NCI-H2196 (cell line): Measurements from ENCODE around the gene BAHCC1.

ENCODE experiments used
- DNase-seq: peaks from one replicate; lab custom pipeline; 2025; ENCODE audit not compliant: unreplicated experiment; lab: John Stamatoyannopoulos, UW

The BAHCC1 gene

DNA sequence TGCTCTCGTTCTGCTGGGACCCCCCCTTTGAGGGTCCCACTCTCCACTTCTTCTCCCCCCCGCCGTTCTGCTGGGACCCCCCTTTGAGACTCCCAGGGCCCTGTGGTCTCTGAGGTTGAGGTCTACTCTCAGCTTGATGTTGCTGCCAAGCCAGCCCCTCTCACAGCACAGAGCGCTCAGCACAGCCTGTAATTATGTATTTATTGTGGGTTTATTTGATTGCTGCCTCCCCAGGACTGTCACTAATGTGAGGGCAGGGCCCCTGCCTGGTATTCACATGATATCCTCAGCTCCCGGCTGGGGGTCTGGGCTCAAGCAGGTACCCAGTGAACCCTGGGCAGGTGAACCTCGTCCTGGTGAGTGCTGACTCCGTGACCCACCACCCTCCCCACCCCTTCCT lies 81.9 kb downstream of the BAHCC1 start:
- no peak for DNase-seq

DNA sequence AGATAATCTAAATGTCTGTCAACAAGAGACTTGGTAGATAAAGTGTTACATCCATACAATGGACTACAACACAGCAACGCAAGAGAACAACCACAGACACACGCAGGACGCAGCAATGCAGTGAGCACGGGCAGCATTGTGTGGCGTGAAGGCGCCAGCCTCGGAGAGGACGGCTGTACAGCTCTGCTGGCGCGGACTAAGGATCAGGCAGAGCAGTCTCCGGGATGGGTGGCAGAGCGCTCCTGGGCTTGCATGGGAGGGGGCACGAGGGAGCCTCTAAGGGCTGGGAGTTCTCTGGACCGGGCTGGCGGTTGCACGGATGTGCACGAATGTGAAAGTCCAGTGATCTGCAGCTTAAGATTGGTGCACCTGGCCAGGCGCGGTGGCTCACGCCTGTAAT lies 82.9 kb downstream of the BAHCC1 start:
- no peak for DNase-seq

DNA sequence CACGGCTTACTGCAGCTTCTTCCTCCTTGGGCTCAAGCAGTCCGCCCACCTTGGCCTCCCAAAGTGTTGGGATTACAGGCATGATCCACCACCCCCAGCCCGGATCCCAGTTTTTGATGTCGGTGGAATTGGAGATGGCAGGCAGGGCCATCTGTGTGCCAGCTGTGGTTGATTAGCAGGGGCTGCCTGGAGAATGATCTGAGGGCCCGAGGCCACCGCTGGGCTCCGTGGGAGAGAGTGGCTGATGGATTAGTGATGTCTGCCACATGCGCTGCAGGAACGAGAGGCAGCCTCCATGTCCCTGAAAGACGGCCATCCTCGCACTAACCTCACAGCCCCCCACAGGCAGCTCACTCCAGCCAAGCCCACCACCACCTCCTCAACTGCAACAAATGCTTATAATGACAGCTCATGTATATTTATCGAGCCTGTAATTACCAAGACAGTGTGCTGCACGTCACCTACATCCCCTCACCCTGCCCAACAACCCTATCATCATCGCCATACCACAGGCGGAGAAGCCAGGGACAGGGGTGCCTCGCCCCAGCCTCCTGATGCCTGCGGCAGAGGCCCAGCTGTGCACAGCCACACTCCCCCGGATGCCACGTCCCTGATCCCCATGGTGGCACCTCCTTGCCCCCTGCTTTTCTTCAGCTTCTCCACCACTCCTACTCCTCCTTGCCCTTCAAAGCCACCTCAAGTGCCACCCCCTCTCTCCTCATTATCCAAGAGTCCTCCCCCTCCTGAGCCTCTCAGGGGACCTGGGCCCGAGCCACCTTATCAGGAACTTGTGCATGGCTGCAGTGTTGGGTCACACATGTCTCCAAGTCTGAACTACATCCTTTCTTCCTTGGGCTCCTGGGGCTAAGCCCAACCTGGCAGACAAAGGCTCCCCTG lies 84.2 kb downstream of the BAHCC1 start:
- DNase-seq: no peak

DNA sequence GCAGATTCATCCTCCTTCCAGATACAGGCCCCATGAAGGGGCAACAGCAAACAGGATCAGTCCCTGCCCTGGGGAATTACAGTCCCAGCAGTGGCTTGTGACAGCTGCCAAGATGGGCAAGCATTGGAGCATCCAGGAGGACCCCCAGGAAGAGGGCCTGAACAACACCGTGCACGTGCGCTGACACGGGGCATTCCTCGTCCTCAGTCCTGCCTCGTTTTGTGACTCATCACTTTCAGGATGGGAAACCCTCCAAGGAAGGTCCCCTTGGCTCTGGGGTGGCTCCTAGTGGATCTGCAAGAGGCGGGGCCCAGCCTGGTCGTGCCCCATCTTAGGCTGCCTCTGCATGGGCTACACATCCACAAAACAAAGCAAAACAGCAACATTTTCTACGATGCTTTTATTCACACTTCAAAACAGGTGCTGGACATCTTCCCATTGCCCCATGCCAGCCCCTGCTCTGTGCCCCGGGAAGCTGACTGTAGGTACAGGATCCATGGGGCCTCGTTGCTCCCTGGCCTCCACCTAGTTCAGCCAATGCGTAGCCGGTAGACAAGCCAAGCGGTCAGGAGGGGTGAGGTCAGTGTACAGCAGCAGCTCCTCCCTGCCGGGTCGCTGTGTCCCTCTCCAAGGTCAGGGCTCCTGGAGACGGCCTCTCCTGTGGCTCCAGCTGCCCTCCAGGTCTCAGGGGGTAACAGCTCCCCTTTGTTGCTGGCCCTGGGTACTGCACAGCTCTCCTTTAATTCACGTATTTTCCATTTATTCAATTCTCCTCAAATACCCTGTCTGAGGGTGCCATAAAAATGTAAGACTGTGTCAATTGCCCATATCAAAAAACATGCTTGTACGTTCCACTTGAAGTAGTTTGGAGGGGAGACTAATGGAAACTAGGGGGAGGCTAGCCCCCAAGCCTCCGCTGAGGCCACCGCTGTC lies 85.1 kb downstream of the BAHCC1 start:
- DNase-seq: peak; percentile 44

DNA sequence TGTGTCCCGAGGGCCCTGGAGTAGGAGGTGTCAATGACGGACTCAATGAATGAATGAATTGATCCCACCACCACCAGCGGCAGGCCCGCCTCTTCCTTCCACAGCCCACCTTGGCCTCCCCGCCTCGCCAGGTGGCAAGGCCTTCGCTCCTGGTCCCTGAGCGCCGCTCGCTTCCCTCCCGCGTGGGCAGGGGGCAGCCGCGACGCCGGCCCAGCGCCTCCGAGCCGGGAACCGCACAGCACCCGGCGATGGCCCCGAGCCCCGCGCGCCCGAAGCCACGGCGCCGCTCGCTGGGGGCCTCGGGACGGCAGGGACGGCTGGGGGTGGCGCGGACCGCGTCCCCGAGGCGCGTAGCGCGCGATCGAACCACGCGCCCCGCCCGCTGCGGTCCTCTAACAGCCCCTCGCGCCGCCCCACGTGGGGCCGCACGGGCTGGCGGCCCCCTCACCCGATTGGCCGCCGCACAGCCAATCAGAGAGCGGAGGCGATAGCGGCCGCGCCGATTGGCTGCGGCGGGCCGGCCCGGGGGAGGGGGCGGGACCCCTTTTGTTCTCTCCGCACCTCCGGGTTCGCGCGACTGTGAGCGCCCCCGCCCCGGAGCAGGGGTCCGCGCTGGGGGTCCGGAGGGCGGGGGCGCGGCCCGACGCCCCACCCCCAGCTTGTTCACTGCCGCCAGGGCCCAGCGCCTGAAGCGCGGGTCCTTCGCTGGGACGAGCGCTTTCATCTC lies 86.0 kb downstream of the BAHCC1 start:
- peak; percentile 95 for DNase-seq

DNA sequence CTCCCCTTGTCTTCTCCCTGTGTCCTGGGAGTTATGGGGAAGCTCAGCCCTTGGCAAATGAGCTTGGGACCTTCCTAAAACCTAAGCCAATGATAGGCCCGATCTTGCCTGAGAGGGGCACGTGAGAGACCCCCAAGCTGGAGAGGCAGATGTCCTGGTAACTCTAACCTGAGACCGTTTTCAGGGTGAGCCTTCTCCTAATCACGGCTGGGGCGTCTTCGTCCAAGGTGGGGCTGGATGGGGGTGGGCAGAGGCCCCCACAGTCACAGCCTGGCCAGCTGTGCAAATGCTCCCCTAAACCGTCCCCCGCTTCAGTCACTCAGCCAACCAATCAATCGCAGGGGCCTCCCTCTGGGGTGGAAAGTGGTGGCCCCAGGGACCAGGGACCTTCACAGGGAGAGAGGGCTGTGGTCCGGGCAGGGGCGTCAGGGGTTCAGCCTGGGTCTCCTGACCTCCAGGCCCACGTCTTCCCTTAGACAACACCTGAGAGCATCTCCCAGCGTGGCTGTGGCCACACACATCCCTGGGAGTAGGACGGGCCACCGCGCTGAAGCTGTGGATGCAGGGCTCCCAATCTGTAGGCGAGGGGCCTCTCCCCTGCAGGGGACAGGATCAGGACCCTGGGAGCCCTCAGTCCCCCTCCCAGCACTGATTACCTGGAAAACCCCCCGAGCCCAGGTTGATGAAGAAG lies 86.7 kb downstream of the BAHCC1 start:
- DNase-seq: no peak

DNA sequence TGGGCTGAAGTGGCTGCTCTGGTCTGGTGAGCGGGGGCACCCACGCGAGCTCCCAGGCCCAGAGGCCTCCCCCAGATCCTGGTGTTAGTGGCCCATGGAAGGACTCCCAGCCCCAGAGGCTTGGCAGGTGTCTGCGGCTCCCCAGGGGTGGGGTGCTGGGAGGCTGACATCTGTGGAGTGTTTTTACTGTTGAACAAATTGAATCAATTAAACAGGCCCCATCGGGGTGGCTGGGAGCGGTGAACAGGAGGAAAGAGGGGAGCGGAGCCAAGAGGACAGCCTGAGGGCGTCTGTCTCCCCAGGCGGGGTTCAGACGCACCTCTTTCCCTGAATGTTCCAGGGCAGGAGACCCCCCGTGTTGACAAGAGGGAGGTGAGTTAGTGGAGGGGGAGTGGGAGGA lies 87.4 kb downstream of the BAHCC1 start:
- no peak for DNase-seq

DNA sequence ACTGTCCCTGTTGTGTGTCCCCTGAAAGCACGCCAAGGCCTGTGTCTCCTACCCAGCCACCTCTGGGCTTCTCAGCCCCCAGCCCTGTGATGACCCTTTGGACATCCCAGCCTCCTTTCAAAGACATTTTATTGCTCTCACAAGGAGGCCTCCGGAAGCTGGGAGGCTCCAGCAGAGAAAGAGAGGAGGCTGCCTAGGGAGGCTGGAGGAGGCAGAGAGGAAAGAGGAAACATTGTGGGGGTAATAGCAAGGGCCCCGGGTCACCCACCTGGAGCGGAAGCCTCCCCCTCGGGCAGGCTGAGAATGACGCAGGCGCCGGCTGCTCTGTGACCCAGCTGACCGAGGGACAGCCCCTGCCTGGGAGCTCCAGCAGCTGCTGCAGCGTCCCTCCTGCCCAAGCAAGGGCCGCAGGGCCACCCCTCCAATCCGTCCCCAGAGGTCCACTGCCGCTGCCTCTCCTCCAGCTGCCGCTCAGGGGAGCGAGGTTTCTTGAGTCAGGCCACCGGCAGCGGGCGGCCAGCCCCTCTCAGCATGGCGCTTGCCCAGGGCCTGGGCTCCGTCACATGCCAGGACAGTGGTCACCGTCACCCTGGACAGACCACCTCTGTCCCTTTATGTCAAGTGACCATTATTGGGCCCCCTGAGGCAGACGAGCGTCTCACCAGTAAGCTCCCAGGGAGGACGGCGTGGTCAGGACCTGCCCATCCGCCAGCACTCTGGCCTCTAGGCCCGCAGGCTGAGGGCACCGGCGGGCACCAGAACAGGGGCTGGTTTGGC lies 88.0 kb downstream of the BAHCC1 start:
- no peak for DNase-seq

DNA sequence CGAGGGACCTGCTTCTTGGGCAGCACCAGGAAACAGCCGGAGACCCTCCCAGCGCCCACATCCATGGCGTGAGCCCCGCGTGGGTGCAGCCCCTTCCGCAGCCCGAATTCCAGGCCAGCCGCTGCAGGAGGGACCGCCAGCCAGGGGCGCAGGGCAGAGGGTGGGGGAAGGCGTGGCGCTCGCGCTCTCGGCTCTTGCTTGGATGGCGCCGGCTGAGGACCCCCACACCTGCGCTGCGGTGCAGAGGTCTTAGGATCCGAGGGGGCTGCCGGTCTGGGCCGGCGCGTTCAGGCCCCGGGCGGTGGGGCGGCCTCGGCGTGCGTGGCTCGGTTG lies 88.6 kb downstream of the BAHCC1 start:
- no peak for DNase-seq

DNA sequence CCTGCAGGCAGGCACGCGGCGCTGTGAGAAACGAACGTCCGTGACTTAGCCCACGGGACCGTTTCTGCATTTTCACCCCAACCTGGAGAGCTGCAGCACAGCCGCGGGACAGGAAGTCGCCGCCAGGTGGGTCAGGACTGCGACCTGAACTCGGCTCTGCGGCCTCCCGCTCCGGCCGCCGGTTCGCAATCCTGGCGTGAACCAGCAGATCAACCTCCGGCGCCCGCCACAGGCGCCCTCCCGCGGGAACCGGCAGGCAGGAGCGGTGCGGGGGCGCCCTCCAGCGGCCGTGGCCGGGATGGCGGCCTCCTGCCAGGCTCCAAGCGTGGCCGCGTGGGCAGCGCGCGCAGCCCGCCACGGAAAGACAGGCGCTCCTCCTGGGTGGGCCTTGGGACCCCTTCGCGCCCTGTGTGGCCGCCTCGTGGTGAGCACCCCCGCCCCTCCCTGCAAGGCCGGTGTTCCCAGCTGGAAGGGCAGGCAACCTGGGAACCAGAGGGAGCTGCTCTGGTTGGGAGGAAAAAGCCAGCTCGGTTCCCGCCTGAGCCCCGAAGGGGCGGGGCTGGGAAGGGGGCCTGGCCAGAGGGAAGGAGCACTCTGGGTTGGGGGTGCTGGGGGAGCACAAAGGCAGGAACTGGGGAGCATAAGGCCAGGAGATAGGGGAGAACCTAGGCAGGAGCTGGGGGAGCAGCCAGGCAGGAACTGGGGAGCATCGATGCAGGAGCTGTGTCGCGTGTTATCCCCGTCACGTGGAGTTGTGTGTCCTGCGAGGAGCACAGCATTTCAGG lies 89.1 kb downstream of the BAHCC1 start:
- DNase-seq: peak; percentile 97

DNA sequence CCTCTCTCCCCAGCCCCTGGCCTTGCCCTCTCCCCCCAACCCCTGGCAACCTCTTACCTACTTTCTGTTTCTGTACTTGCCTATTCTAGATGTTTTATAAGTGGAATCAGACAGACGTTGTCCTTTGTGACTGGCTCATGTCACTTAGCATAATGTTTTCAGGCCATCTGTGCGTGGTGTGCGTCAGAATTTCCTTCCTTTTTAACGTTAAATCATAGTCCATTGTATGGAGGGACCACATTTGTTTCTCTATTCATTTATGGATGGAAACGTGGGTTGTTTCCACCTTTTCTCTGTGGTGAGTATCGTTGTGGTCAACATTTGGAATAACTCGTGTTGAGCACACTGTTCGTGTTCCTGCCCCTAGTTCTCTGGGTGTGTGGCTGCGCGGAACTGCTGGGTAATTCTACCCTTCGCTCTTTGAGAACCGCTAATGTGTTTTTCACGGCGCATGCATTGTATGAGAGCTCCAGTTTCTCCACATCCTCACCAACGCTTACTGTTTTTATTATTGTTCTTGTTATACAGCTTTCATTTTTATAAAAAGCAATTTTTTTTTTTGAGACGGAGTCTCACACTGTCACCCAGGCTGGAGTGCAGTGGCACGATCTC lies 91.0 kb downstream of the BAHCC1 start:
- DNase-seq: no peak

DNA sequence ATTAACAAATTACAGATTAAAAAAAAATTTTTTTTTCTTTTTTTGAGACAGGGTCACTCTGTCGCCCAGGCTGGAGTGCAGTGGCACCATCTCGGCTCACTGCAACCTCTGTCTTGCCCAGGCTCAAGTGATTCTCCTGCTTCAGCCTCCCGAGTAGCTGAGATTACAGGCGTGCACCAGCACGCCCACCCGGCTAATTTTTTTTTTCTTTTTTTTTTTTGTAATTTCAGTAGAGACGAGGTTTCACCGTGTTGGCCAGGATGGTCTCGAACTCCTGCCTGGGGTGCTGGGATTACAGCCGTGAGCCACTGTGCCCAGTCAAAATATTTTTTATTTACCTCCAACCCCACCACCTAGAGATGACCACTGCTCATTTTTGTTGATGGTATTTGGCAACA lies 91.8 kb downstream of the BAHCC1 start:
- DNase-seq: no peak

DNA sequence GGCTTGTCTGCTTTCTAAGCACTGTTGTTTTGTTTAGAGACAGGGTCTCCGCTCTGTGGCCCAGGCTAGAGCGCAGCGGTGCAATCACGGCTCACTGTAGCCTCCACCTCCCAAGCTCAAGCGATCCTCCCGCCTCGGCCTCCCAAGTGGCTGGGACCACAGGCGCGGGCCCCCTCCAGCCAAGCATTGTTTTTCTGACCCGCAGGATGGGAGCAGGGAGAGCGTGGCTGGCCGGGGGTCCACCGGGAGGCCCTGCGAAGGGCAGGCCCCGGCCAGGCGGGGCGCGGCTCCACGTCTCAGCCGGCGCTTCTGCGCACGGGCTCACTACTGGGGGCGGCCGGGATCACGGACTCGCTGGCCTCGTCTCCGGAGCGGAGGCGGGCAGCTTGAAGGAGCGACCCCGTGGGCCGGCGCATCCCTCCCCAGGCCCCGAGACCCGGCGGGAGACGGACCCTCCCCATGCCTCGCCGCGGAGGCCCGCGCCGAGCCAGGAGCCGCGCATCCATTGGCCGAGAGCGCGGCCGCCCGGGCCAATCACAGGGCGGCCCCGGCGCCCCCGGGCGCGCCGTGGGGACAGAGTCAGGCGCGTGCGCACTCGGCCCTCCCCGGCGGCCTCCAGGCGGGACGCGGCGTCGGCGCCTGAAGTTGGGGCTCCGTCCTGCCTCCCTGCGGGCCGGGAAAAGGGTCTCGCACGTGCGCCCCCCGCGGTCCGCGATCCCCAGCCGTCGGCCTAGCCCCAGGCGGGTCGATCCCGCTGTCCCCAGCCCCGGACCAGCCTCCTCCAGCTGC lies 92.4 kb downstream of the BAHCC1 start:
- peak; percentile 96 for DNase-seq

DNA sequence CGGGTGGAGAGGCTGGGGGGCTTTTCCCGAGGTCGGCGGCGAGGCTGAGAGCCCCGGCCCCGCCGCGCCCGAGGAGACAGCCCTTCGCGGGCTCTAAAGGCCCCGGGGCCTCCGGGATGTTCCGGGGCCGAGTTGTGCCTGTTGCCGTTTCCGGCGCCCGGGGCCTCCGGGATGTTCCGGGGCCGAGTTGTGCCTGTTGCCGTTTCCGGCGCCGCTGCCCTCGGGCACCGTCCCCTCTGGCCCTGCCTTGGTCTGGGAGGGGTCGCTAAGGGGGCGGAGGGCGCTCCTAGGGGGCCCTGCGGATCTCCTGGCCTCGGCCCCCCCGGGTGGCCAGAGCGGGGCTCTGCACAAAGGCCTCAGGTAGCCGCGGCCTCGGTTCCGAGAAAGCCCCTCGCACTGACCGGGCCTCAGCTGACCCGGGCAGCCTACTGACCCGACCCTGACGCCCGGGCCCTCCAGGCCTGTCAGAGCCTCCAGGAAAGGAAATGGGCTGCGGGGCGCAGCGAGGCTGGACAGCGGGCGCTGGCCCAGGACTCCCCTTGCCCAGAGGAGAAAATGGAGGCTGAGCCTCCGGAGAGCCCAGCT lies 93.1 kb downstream of the BAHCC1 start:
- DNase-seq: no peak

DNA sequence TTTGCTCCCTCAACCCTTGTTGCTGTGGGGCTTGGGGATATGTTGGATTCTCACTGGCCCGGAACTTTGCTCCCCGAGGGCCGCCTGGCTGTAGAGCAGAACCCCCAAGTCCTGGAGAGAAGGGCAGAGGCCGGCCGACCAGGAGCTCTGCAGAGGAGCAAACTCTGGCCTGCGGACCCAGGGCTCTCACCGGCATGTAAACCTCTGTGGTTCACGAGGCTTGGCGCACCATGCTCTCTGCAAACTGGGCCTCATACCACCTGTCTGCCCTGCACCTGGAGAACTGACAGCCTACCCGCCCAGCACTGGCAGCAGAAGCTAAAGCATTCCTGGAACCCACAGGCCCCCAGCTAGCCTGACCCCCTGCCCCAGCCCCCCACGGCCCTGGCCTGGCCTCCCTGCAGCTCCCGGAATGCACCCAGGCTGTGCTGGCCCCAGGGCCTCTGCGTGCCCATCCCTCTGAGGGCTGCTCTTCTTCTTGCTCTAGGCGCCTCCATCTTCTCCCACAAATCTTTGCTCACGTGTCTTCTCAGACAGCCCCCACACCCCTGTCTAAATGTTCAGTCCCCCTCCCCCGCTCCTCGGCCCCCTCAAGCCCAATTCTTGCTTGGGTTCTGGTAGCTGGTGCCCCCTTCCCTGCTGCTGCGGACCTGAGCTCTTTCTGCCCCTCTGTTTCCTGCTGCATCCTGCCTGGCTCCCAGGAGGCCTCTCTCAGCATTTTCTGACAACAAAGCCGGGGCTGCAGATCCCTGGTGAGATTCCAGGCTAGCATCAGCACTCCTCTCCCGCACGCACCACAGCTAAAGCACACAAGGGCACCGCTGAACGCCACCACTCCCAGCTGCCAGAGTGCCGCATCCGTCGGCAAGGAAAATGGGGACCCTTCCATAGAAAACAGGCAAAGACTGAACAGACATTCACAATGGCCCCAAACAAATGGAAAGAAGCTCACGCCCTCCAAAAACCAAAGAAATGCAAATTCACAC lies 94.0 kb downstream of the BAHCC1 start:
- no peak for DNase-seq
